A549 (cell line): ENCODE results near the gene PRR15.

ENCODE experiments used
- CEBPB ChIP-seq, 2 experiments: fragments of >200 bp in 1 of 2; sonication (Bioruptor Twin) in 1 of 2; formaldehyde crosslinking in 1 of 2; IDR thresholded peaks; 2 replicates each; pipeline ENCODE4 v1.6.1; 2012 to 2016
- MAFK ChIP-seq: fragments of 450-650 bp; IDR thresholded peaks from 2 replicates; pipeline ENCODE4 v1.6.1; 2014; ENCODE audit not compliant: partially characterized antibody
- POLR2A ChIP-seq: IDR thresholded peaks from 2 replicates; pipeline ENCODE4 v1.6.1; 2012; ENCODE audit warnings: mild to moderate bottlenecking, low read length
- TF ChIP-seq, protein P1 (sequence below): fragments of >200 bp; sonication (Bioruptor Twin); formaldehyde crosslinking; IDR thresholded peaks from 3 replicates; pipeline ENCODE4 v1.5.1; 2016
- TF ChIP-seq, protein P2 (sequence below): fragments of 250-450 bp; sonication (Bioruptor Pico); IDR thresholded peaks from 2 replicates; pipeline ENCODE4 v1.5.0; 2021; ENCODE audit warnings: mild to moderate bottlenecking, moderate library complexity, borderline replicate concordance

- TF ChIP-seq, protein P1, sequence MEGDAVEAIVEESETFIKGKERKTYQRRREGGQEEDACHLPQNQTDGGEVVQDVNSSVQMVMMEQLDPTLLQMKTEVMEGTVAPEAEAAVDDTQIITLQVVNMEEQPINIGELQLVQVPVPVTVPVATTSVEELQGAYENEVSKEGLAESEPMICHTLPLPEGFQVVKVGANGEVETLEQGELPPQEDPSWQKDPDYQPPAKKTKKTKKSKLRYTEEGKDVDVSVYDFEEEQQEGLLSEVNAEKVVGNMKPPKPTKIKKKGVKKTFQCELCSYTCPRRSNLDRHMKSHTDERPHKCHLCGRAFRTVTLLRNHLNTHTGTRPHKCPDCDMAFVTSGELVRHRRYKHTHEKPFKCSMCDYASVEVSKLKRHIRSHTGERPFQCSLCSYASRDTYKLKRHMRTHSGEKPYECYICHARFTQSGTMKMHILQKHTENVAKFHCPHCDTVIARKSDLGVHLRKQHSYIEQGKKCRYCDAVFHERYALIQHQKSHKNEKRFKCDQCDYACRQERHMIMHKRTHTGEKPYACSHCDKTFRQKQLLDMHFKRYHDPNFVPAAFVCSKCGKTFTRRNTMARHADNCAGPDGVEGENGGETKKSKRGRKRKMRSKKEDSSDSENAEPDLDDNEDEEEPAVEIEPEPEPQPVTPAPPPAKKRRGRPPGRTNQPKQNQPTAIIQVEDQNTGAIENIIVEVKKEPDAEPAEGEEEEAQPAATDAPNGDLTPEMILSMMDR: no peak
- TF ChIP-seq MAFK: no peak
- TF ChIP-seq POLR2A: no peak
- no peak for TF ChIP-seq CEBPB (IDR thresholded peaks at IDR 0.05)
- TF ChIP-seq, protein P2, sequence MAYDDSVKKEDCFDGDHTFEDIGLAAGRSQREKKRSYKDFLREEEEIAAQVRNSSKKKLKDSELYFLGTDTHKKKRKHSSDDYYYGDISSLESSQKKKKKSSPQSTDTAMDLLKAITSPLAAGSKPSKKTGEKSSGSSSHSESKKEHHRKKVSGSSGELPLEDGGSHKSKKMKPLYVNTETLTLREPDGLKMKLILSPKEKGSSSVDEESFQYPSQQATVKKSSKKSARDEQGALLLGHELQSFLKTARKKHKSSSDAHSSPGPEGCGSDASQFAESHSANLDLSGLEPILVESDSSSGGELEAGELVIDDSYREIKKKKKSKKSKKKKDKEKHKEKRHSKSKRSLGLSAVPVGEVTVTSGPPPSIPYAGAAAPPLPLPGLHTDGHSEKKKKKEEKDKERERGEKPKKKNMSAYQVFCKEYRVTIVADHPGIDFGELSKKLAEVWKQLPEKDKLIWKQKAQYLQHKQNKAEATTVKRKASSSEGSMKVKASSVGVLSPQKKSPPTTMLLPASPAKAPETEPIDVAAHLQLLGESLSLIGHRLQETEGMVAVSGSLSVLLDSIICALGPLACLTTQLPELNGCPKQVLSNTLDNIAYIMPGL (CRISPR knock-in tag): no peak
Measured at GRCh38 chr7:29539471-29539870, 24.2 kb upstream of the PRR15 start.
